ENCODE data around the gene LIM2. TPM values are rescaled to one million over a fixed set of nuclear protein-coding genes. Genes with fewer than 3 reads are reported as not detected.

LIM2 gene
- total and polyA plus RNA-seq, 2 donors from 2014 or later, result not detected

GRCh38 chr19:51351266-51351990 lies 36.3 kb downstream of the LIM2 start:
- H3K36me3 ChIP-seq (ENCODE audit: control insufficient read depth in 2 of 3, insufficient read depth in 3 of 3, low read length in 3 of 3), result peaks cover 0 to 20% (median 8%) of the 10 kb centered on the region in 3 donors
- H3K9ac ChIP-seq (ENCODE audit: low read length in 3 of 3), result no peak overlapping the region
- no peaks in the 10 kb centered on the region for H3K9me3 ChIP-seq (ENCODE audit: control insufficient read depth in 2 of 3, insufficient read depth in 1 of 3, low read length in 3 of 3)
- intact Hi-C loops (cut with DNase I), result no loop called here
- H3K4me1 ChIP-seq (ENCODE audit: control insufficient read depth in 2 of 3, insufficient read depth in 2 of 3, low read depth in 1 of 3, low read length in 3 of 3), result peaks cover 0 to 3% (median 0%) of the 10 kb centered on the region in 3 donors
- H3K27ac ChIP-seq (ENCODE audit: low read depth in 2 of 2, low read length in 2 of 2), result no peak overlapping the region
- TF ChIP-seq CTCF (IDR thresholded peaks at IDR 0.05; ENCODE audit: borderline replicate concordance, extremely low read depth, insufficient read depth), result no peak
- H3K27me3 ChIP-seq (ENCODE audit: control insufficient read depth, insufficient read depth, low read length), result no peaks in the 10 kb centered on the region
- no peak for FAIRE-seq
- DNase-seq, result no peak
- no peak overlapping the region for H3K4me3 ChIP-seq (ENCODE audit: low read length in 3 of 3)

DNA sequence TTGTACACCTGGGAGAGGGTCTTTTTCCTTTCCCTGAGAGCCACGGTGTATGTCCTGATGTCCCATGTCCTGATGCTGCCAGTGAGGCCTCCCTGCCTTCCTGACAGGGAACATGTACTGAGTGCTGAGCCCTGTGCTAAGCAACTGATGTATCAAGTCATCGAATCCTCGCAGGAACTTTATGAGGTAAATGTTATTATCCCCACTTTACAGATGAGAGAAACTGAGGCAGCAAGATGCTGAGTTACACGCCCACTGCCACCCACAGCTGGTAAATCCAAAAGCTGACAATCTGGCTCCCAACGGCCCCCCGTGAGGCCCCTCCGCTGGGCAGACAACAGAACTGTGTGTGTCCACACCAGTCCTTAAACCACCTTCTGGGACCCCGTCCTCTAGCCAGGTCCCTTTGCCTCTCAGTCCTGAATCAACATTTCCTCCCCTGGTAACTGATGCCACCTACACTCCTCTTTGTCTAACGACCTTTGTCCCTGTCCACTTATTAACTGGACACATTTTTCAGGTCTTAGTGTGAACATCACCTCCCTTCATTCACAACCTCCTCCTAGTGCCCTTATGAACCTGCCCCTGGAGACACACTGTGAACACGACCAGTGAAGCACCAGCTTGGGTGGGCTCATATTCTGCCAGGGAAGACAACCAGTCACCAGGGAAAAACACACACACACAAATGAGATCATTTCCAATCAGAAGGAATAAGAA lies 40.4 kb downstream of the LIM2 start:
- DNase-seq, result peak in 1 of 5 donors; percentile 47
- intact Hi-C loops (cut with DNase I), result no loop called here
- H3K9ac ChIP-seq (ENCODE audit: low read length in 3 of 3), result no peak overlapping the region
- FAIRE-seq, result no peak
- peaks cover 0 to 30% (median 9%) of the 10 kb centered on the region in 3 donors for H3K36me3 ChIP-seq (ENCODE audit: control insufficient read depth in 2 of 3, insufficient read depth in 3 of 3, low read length in 3 of 3)
- H3K9me3 ChIP-seq (ENCODE audit: control insufficient read depth in 2 of 3, insufficient read depth in 1 of 3, low read length in 3 of 3), result no peaks in the 10 kb centered on the region
- no peaks in the 10 kb centered on the region for H3K27me3 ChIP-seq (ENCODE audit: control insufficient read depth, insufficient read depth, low read length)
- H3K27ac ChIP-seq (ENCODE audit: low read depth in 2 of 2, low read length in 2 of 2), result no peak overlapping the region
- TF ChIP-seq CTCF (IDR thresholded peaks at IDR 0.05; ENCODE audit: borderline replicate concordance, extremely low read depth, insufficient read depth), result no peak
- peaks cover 0 to 3% (median 0%) of the 10 kb centered on the region in 3 donors for H3K4me1 ChIP-seq (ENCODE audit: control insufficient read depth in 2 of 3, insufficient read depth in 2 of 3, low read depth in 1 of 3, low read length in 3 of 3)
- no peak overlapping the region for H3K4me3 ChIP-seq (ENCODE audit: low read length in 3 of 3)

GRCh38 chr19:51346742-51347141 lies 41.0 kb downstream of the LIM2 start:
- FAIRE-seq (no peak), DNase-seq (peak in 1 of 5 donors; percentile 59)
- H3K27ac ChIP-seq (ENCODE audit: low read depth in 2 of 2, low read length in 2 of 2), result no peak overlapping the region
- intact Hi-C loops (cut with DNase I), result no loop called here
- peaks cover 0 to 27% (median 9%) of the 10 kb centered on the region in 3 donors for H3K36me3 ChIP-seq (ENCODE audit: control insufficient read depth in 2 of 3, insufficient read depth in 3 of 3, low read length in 3 of 3)
- no peaks in the 10 kb centered on the region for H3K27me3 ChIP-seq (ENCODE audit: control insufficient read depth, insufficient read depth, low read length)
- H3K9ac ChIP-seq (ENCODE audit: low read length in 3 of 3), result no peak overlapping the region
- no peaks in the 10 kb centered on the region for H3K9me3 ChIP-seq (ENCODE audit: control insufficient read depth in 2 of 3, insufficient read depth in 1 of 3, low read length in 3 of 3)
- no peak overlapping the region for H3K4me3 ChIP-seq (ENCODE audit: low read length in 3 of 3)
- peaks cover 0 to 3% (median 0%) of the 10 kb centered on the region in 3 donors for H3K4me1 ChIP-seq (ENCODE audit: control insufficient read depth in 2 of 3, insufficient read depth in 2 of 3, low read depth in 1 of 3, low read length in 3 of 3)
- no peak for TF ChIP-seq CTCF (IDR thresholded peaks at IDR 0.05; ENCODE audit: borderline replicate concordance, extremely low read depth, insufficient read depth)
